Uterus (tissue), 2 donors: ENCODE measurements around the gene ZSCAN10.

ENCODE experiments used
- CTCF ChIP-seq, 4 experiments: fragments of 200-600 bp in 2 of 4; fragments of 450-650 bp in 2 of 4; sonication (generic) in 2 of 4; IDR thresholded peaks; one replicate each; pipeline ENCODE4 v1.5.1; 2016 to 2019; ENCODE audit warnings: antibody characterized with exemption in 4 of 4, mild to moderate bottlenecking in 2 of 4, moderate library complexity in 1 of 4
- POLR2A ChIP-seq, 2 donors: fragments of 450-650 bp; IDR thresholded peaks; one replicate each; pipeline ENCODE4 v1.6.1; 2016; ENCODE audit warnings: antibody characterized with exemption in 2 of 2, mild to moderate bottlenecking in 1 of 2, moderate library complexity in 1 of 2

DNA sequence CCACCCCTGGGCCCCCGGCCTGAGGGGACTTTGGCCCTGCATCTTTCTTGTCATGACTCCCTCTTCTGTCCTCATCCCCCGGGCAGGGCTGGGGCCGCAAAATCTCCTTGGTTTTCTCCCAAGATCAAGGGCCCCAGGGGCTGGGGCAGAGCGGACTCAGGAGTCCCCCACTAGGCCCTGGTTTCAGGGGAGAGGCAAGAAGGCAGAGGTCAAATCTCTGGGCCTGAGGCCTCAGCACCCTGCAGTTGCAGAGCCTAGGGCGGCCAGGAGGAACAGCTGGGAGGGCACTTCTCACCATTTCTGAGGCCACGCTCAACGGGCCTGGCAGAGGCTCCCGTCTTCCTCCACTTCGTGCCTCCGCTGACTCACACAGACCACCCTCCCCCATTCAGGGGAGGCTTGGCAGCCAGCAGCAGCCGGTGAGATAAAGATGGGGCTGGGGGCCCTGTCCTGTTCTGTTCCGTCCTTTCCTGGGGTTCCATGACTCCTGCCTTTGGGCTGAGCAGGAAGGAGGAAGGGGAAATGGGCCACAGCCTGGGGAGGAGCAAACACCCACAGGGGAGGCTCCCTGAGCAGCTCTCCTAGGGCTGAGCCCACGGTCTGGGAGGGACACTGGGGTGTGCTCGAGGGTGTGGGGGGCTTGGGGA is 12.4 kb downstream of the ZSCAN10 start:
- no peak for TF ChIP-seq CTCF (IDR thresholded peaks at IDR 0.05)
- no peak for TF ChIP-seq POLR2A (IDR thresholded peaks at IDR 0.05)
